GM12873 (cell line): ENCODE data around the gene NEIL3.

ENCODE experiments used
- TF ChIP-seq, protein P1 (sequence below): IDR thresholded peaks from 2 replicates; pipeline ENCODE4 v1.5.1; 2012; ENCODE audit warnings: low read depth, mild to moderate bottlenecking, moderate library complexity, low read length, control low read depth; ENCODE audit not compliant: insufficient read depth; ENCODE audit errors: missing control alignments

NEIL3 gene

DNA sequence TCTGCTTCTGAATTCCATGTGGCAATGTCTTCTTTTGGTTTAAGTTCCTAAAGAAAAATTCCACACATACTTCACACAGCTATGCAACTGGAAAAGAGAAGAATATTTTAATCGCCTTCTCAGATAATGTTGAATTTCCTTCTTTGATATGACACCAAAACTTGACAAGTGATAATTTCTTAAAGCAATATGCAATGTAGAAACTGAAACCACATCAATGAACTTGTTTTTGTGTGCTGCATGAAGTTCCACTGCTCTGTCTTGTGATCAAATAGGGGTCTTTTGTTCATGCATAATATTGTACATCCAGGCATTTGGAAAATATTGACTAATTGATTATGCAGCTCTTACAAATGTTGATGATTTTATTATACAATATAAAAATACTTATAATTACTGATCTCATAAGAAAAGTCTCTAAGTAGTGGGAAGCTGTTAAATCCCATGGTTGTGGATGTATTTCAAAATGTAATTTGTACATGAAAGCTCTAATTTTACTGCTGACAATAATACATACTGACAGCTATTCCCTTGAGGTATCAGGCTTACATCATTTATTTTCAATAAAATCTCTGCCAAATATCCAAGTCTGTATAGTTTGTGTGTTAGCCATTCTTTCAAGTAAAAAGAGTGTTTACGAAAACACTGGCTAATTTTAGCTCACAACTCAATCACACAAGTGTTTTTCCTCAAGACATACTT is 76.1 kb downstream of the NEIL3 start:
- TF ChIP-seq, protein P1, sequence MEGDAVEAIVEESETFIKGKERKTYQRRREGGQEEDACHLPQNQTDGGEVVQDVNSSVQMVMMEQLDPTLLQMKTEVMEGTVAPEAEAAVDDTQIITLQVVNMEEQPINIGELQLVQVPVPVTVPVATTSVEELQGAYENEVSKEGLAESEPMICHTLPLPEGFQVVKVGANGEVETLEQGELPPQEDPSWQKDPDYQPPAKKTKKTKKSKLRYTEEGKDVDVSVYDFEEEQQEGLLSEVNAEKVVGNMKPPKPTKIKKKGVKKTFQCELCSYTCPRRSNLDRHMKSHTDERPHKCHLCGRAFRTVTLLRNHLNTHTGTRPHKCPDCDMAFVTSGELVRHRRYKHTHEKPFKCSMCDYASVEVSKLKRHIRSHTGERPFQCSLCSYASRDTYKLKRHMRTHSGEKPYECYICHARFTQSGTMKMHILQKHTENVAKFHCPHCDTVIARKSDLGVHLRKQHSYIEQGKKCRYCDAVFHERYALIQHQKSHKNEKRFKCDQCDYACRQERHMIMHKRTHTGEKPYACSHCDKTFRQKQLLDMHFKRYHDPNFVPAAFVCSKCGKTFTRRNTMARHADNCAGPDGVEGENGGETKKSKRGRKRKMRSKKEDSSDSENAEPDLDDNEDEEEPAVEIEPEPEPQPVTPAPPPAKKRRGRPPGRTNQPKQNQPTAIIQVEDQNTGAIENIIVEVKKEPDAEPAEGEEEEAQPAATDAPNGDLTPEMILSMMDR, result no peak

DNA sequence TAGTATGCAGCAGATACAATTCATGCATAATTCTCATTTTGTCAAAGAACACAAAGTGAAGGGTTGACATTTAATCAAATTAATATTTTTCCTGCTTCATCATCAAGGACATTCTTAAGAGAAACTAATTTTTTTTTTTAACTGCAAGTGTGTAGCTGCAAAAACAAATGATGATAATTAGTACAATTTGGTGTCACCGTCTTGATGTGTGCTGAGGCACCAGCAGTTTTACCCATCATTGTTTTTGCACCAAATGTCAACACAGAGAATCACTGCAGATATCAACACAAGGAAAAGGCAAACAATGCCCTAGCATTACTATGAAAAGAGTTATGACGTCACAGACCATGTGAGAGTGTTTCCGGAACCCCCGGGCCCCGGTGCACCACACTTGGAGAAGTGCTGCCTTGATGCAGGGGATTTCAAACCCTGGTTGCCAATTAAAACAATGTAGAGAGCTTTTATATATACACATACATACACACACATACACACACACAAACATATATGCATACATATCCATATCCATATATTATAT is 76.7 kb downstream of the NEIL3 start:
- TF ChIP-seq, protein P1, result no peak

DNA sequence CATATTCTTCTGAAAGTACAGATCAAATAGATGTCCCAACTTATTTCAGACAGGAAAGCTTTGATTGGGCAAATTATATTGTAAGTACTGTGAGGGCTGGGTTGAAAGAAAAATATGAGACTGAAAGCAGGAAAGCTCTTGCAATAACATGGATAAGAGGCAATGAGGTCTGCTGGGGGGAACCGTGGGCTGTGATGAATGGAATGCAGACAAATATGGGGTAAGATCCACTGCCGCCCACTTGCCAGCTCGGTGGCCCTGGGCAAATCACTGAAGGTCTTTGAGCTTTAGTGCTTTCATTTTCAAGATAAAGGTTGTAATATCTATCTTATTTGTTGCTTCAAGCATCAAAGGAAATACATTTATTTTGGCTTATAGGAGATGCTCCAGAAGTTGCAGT is 81.6 kb downstream of the NEIL3 start:
- TF ChIP-seq, protein P1, result no peak

DNA sequence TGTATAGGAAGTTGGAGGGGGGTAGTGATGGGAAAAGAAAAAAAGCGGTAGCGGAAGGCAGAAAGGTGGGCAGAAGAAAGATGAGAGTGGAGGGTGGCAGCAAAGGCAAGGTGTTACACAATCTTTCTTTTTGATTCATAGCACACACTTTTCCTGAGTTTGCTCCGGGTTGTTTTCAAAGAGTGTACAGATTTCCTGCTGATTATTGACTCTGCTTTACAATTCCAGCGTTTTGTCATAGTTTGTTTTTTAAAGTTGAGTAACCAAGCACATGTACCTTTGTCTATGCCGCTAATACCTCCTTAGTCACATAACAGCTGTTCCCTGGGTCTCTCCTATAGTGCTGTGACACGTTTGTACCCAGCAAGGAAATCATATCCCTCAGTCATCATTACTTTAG is 82.3 kb downstream of the NEIL3 start:
- TF ChIP-seq, protein P1, result no peak

DNA sequence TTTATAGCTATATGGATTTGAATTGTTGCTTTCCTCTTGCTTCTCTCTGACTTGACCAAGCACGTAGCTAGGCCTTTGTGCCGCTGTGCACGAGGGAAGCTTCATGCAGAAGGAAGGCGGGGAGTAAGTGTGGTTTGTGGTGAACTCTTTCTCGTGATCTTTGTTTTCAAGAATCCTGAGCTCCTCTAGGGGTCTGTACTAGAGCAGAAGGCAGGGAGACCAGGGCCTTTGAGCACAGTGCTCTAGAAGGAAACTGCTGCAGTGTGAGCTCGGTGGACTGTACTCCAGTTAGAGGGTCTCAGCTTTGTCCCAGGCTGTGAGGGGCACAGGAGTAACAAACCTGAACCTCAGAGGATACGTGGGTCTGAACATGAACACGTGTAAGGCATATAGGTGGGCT is 83.6 kb downstream of the NEIL3 start:
- TF ChIP-seq, protein P1, result no peak

DNA sequence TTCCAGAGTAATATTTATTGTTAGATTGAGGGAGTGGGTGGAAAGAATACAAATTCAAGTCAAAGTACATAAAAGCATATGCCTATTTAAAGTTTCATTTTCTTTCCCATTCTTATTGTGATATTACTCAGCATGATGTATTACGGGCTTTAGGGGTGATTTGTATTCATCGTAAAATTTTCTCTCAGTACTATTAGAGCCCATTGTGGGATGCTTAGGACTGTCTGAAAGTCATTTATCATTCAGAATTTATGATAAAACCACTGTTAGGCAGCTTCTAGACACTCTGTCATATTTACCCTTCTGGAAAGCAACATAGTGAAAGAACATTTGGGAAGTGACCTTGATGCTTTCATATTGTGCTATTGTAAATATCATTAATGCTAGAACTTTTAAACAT is 86.7 kb downstream of the NEIL3 start:
- TF ChIP-seq, protein P1, result no peak

DNA sequence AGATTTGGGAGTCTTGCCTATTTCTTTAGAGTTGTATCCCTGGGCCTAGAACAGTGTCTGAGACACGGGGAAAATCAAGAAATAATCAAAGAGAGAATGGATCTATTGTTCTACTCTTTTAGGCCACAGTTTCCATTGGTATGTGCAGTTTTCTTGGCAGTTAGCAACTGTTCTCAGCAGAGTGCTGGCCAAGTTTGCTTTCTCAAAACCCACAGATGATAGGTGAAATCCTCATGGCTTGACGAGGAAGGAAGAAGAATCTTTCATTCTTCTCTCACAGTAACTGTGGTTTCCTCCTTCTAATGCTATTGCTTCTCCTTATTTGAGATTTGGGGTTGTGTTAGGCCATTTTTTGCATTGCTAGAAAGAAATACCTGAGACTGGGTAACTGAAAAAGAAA is 90.4 kb downstream of the NEIL3 start:
- TF ChIP-seq, protein P1, result no peak
